HG02759 (cell line): ENCODE results near the gene MON1A.
"Not testable (repeated sequence)": the region's sequence is repeated elsewhere in the genome, so short reads cannot be mapped to it uniquely, and the experiment has no call there.

Experiments used
- ATAC-seq: cut with Tn5 transposase; IDR thresholded peaks from one replicate; pipeline ENCODE4 v1.9.1; 2021; ENCODE audit warnings: mild to moderate bottlenecking, moderate library complexity; ENCODE audit not compliant: unreplicated experiment

MON1A gene

DNA sequence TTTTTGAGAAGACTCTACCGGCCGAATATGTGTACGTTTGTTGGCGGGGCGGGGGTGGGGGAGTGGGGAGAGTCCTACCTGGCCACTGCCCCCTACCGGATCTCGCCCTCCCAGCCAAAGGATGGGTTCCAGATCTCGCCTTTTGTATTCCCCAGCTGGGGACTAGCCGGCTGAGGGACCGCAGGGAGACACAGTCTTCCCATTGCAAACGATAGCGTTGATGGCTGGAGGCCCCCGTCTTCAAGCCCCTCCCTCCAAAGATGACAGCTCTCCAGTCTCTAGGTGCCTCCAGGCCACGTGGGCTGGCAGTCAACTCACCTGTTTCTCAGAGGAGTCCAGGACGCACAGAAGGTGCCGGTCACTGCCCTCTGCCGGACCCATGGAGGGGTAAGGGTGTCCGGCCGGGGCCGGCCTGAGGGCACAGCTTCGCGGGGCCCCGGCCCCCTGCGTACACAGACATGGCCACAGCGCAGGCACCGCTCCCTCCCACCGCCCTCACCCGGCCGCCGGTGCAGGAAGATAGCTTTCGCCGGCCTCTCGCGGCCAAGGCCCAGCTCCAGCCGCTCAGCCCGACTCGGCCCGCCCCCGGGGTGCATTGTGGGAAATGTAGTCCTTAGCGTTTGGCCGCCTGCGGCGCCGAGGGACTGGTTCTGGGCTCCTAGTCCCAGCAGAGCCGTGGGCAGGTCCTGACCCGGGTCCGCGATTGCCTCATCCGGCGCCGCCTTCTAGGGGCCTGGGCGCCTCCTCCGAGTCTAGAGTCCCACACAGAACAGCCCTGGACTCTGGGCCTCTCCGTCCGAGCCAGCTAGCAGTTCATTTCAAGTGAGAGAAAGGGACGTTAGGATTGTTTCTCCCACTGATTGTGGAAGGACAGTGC, at the start of gene MON1A:
Gene MON1A (minus strand): TSS at position 521 of the 877 bp plus-strand sequence. CDS start 16,465 bp downstream, outside the sequence.
- peak; percentile 97 for ATAC-seq

- no peak for ATAC-seq
These were observed 47.3 kb upstream of the MON1A start for GRCh38 chr3:49976942-49977341.

GRCh38 chr3:49972656-49973055, 43.0 kb upstream of the MON1A start:
- no peak for ATAC-seq

- ATAC-seq: no peak
These were observed 38.7 kb upstream of the MON1A start for GRCh38 chr3:49968346-49968745.

DNA sequence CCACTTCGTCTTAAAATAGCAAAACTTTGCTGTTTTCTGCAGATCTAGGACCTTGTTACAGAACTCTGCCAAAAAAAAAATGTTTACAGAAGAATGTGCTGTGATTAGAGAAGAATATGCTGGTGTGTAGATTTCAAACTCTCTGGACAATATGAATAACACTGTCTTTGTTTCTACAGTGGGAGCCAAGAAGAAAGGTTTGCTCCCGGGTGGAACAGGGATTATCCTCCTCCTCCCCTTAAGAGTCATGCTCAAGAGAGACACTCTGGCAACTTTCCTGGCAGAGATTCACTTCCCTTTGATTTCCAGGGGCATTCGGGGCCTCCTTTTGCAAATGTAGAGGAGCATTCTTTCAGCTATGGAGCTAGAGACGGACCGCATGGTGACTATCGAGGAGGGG, 37.7 kb upstream of the MON1A start:
- no peak for ATAC-seq

- ATAC-seq: no peak
These were observed 36.8 kb upstream of the MON1A start for GRCh38 chr3:49966233-49966942.

DNA sequence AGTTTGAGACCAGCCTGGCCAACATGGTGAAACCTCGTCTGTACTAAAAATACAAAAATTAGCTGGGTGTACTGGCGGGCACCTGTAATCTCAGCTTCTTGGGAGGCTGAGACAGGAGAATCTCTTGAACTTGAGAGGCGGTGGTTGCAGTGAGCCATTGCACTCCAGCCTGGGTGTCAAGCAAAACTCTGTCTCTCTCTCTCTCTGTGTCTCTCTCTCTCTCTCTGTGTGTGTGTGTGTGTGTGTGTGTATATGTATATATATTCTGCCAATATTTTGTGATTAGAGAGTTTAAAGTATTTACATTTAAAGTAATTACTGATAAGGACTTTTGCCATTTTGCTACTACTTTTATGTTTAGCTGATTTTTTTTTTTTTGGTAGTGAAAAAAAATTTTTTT, 26.0 kb upstream of the MON1A start:
- no peak for ATAC-seq

DNA sequence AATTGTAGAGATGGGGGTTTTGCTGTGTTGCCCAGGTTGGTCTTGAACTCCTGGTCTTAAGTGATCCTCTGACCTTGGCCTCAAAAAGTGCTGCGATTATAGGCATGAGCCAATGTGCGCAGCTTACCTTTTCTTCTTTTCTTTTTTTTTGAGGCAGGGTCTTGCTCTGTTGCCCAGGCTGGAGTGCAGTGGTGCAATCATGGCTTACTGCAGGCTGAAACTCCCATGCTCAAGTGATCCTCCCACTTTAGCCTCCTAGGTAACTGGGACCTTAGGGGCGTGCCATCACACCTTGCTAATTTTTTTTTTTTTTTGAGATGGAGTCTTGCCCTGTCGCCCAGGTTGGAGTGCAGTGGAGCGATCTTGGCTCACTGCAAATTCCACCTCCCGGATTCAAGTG, 23.3 kb upstream of the MON1A start:
- no peak for ATAC-seq

GRCh38 chr3:49942651-49943050, 13.0 kb upstream of the MON1A start:
- ATAC-seq: no peak

DNA sequence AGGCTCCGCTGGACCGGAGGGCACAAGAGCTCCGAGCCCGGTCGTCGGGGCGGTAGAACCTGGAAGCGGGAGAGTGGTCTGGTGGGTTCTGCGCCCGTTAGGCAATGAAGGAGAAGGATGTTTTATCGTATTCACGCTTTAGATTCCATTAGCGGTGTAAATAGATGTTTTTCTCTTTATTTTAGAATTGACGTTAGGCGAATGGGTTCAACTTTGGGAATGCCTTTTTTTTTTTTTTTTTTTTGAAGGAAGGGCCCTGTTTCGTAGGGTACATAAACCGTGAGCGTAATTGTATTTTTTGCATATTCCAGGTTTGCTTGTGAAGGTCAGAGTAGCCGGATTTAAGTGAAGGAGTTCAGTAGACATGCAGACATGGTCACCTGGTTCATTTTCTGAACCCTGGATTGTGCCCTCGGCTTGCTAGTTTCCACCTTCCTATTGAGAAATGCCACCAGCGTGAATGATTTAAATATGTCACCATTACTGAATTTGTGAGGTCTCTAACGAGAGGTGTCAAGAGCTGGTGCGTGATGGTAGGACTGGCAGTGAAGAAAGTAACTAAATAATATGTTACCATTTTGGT, 11.1 kb upstream of the MON1A start:
- no peak for ATAC-seq

GRCh38 chr3:49939858-49940666, 10.5 kb upstream of the MON1A start, which contains the start of gene RBM6:
TSS of gene RBM6 (plus strand) at chr3:49940150. CDS start at chr3:49962642, 22,492 bp downstream.
- ATAC-seq: peak; percentile 91

DNA sequence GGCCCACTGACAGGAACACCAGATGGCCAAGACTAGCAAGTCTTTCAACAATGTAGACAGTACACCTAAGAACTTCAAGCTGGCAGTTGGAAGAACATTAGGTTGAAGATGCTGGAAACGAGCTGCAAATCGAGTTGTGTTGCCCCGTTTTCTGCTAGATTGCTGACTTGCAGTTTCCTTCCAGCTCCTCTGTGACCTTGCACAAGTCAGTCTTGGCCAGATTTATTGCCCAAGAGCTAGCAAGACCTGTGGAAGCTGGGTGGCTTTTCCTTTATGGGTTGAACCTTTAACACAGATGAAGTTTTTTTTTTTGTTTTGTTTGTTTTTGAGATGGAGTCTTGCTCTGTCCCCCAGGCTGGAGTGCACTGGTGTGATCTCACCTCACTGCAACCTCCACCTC, 7.5 kb upstream of the MON1A start:
- ATAC-seq: no peak

- not testable (repeated sequence) for ATAC-seq
These were observed 2.7 kb upstream of the MON1A start for GRCh38 chr3:49932281-49932680.

- ATAC-seq: no peak
These were observed 1.3 kb upstream of the MON1A start for GRCh38 chr3:49930922-49931321.

GRCh38 chr3:49930168-49930690, 618 bp upstream of the MON1A start:
- ATAC-seq: no peak

DNA sequence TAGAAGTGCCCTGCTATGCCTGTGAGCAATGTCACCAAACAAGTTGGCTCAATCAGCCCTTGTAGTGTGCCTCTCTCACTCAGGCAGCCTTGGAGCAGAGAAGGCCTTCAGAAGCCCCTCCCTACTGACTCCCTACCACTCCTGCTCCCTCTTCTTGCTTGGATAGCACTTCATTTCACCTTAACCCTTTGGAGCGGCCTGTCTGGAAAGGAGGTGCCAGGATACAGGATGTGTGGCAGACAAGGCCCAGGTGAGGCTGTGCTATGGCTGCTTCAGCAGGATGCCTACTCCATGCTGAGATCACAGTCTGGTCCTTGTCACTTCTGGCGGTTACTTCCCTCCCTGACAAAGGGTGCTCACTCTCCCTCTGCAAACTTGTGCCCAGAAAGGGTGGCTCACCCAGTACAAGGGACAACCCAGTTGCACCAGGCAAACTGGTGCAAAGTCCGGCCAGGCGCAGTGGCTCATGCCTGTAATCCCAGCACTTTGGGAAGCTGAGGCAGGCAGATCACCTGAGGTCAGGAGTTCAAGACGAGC, 1.1 kb downstream of the MON1A start:
- ATAC-seq: no peak

DNA sequence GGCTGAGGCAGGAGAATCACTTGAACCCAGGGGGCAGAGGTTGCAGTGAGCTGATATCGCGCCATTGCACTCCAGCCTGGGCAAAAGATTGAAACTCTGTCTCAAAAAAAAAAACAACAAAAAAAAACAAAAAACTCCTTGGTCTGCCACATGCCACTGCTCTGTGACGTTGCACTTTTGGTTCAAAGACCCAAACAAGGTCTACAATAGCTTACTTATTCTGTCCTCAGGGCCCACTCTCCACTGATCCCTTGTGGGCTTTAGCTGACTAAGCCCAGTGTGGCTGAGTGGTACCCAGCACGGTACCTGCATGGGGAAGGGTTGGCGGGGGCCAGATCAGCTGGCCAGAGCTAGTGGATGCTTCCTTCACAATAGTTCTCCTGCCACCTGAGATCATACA, 1.8 kb downstream of the MON1A start:
- no peak for ATAC-seq

DNA sequence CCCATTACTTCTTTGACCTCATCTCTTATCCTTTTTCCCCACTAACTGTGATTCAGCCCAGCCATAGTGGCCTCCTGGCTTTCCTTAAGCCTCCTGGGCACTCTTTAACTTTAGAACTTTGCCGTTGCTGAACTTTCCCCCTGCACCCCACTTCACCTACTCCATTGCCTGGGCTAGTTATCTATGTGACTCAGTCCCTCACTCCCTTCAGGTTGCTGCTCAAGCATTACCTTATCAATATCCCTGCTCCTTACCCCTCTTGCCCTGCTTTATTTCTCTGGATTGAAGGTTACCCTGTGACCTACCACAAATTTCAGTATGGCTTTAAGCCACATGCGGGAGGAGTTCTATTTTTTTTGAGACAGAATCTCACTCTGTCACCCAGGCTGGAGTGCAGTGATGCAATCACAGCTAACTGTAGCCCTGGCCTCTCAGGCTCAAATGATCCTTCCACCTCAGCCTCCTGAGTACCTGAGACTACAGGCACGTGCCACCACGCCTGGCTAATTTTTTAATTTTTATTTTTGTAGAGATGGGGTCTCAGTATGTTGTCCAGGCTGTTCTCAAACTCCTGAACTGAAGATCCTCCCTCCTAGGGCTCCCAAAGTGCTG, 3.4 kb downstream of the MON1A start:
- ATAC-seq: no peak

- no peak for ATAC-seq
These were observed 4.1 kb downstream of the MON1A start for GRCh38 chr3:49925485-49925884.

- ATAC-seq: no peak
These were observed 4.9 kb downstream of the MON1A start for GRCh38 chr3:49924683-49925082.
